Spinal cord (tissue), 10 donors: ENCODE results near the gene CXADR. TPM values are rescaled to one million over a fixed set of nuclear protein-coding genes. Genes with fewer than 3 reads are reported as not detected.

Experiments used
- DNase-seq, 6 donors: peaks; one replicate each; pipeline versions ENCODE4 v3.0.0 to v3.0.0-alpha.2; 2013 to 2015; ENCODE audit warnings: low spot score in 6 of 6, low read depth in 4 of 6
- H3K27ac ChIP-seq: one replicate; pipeline ENCODE4 v1.5.1; 2013; ENCODE audit warnings: low read depth, low read length, control low read depth
- H3K27me3 ChIP-seq: one replicate; pipeline ENCODE4 v1.6.1; 2013; ENCODE audit warnings: low read length; ENCODE audit not compliant: control insufficient read depth, insufficient read depth
- H3K36me3 ChIP-seq: one replicate; pipeline ENCODE4 v1.6.1; 2013; ENCODE audit warnings: low read length; ENCODE audit not compliant: control insufficient read depth, insufficient read depth
- H3K4me1 ChIP-seq: one replicate; pipeline ENCODE4 v1.6.1; 2013; ENCODE audit warnings: low read length; ENCODE audit not compliant: control insufficient read depth, insufficient read depth
- H3K4me3 ChIP-seq: one replicate; pipeline ENCODE4 v1.5.1; 2013; ENCODE audit warnings: low read depth, low read length, control low read depth
- H3K9me3 ChIP-seq: one replicate; pipeline ENCODE4 v1.6.1; 2013; ENCODE audit warnings: low read length; ENCODE audit not compliant: control insufficient read depth, insufficient read depth
- WGBS: methylation state at CpG from one replicate; pipeline ENCODE4 v1.1.5; 2013; ENCODE audit warnings: missing lambda C conversion rate; ENCODE audit not compliant: insufficient coverage; 5-methylcytosine and 5-hydroxymethylcytosine counted together
- polyA plus RNA-seq, 2 donors: library from polyadenylated mRNA; unstranded; fragments of 120-200 nt; gene quantifications; one replicate each; pipeline ENCODE4 v1.2.1, GENCODE V29; 2013; ENCODE audit not compliant: insufficient read length in 2 of 2
- small RNA-seq: library from RNA; depleted of rRNA; stranded (forward); fragments of <200 nt; gene quantifications from one replicate; pipeline ENCODE3, GENCODE V24; 2014; ENCODE audit warnings: low replicate concordance
- total RNA-seq, 2 donors: library from RNA; depleted of rRNA in 1 of 2; stranded (reverse); fragments of 120-200 nt in 1 of 2; fragments of >200 nt in 1 of 2; gene quantifications; one replicate each; pipeline versions ENCODE4 v1.2.3 to v1.2.4, GENCODE V29; 2013 to 2014
- donor health status: healthy.

The CXADR gene
- total and polyA plus RNA-seq, 4 donors: 55.7 to 89.1 (median 70.6) TPM

GRCh38 chr21:17640821-17641220 lies 128.0 kb downstream of the CXADR start:
- no peak overlapping the region for H3K4me3 ChIP-seq
- H3K4me1 ChIP-seq: no peaks in the 10 kb centered on the region
- H3K27ac ChIP-seq: no peak overlapping the region
- peaks cover 2% of the 10 kb centered on the region for H3K9me3 ChIP-seq
- 100% methylated on average over 2 of the region's 2 CpGs for WGBS
- no peak for DNase-seq
- no peaks in the 10 kb centered on the region for H3K36me3 ChIP-seq
- H3K27me3 ChIP-seq: no peaks in the 10 kb centered on the region

Small RNA genes lying within 50 kb of the gene (small RNA-seq; reads per million reads assigned to genes)
- not detected for gene RF00019
- not detected for gene RN7SL163P
- not detected for gene RPL39P40

Other genes with a start within 250 kb of the CXADR start
- gene BTG3, start 99.9 kb downstream of the CXADR start, total RNA-seq: 10 to 100 TPM; 37.6 to 40.8 TPM
- gene BTG3, start 99.9 kb downstream of the CXADR start, polyA plus RNA-seq: 10 to 100 TPM; 32.0 to 34.3 TPM